CD4-positive, alpha-beta T cell (primary cell): Measurements from ENCODE around the gene NUS1. TPM values are rescaled to one million over a fixed set of nuclear protein-coding genes. Genes with fewer than 3 reads are reported as not detected.

ENCODE experiments used
- ATAC-seq: fragments of 200-7000 bp; cut with Tn5 transposase; one replicate; pipeline ENCODE4 v1.10.0; 2022; ENCODE audit warnings: mild to moderate bottlenecking; ENCODE audit not compliant: poor library complexity
- CTCF ChIA-PET: fragments of 350-600 bp; sonication (Branson Sonifier 250); formaldehyde crosslinking; loops from one replicate; lab custom pipeline; 2021; ENCODE audit warnings: antibody characterized with exemption, inconsistent platforms; lab: Charles Lee
- POLR2A ChIA-PET: fragments of 350-600 bp; sonication (Branson Sonifier 250); formaldehyde crosslinking; loops from one replicate; lab custom pipeline; 2021; ENCODE audit warnings: antibody characterized with exemption, inconsistent platforms; lab: Charles Lee
- DNase-seq, 14 experiments: peaks; one replicate each; pipeline ENCODE4 v3.0.0-alpha.2; 2013 to 2020; ENCODE audit warnings: mixed read lengths in 2 of 14
- H3K27ac ChIP-seq, 2 donors: one replicate each; pipeline versions ENCODE4 v1.5.1 to v1.7.0; 2013; ENCODE audit warnings: low read length in 2 of 2, low read depth in 1 of 2, mild to moderate bottlenecking in 1 of 2
- H3K27me3 ChIP-seq, 2 experiments: 1 replicate in 1 of 2; 2 replicates in 1 of 2; pipeline versions ENCODE4 v1.6.1 to v1.7.0; 2013; ENCODE audit warnings: low read length in 2 of 2, control low read depth in 1 of 2, mild to moderate bottlenecking in 1 of 2, moderate library complexity in 1 of 2; ENCODE audit not compliant: insufficient read depth in 2 of 2, control insufficient read depth in 1 of 2
- H3K36me3 ChIP-seq: one replicate; pipeline ENCODE4 v1.6.1; 2013; ENCODE audit warnings: low read length, control low read depth; ENCODE audit not compliant: insufficient read depth
- H3K4me1 ChIP-seq: one replicate; pipeline ENCODE4 v1.6.1; 2013; ENCODE audit warnings: low read length, control low read depth; ENCODE audit not compliant: insufficient read depth
- H3K4me3 ChIP-seq: one replicate; pipeline ENCODE4 v1.5.1; 2013; ENCODE audit warnings: mild to moderate bottlenecking, low read length, moderate library complexity
- H3K9me3 ChIP-seq, 2 experiments: 1 replicate in 1 of 2; 2 replicates in 1 of 2; pipeline versions ENCODE4 v1.6.1 to v1.7.0; 2013; ENCODE audit warnings: low read length in 2 of 2, mild to moderate bottlenecking in 2 of 2, control low read depth in 1 of 2, moderate library complexity in 1 of 2; ENCODE audit not compliant: control insufficient read depth in 1 of 2, insufficient read depth in 1 of 2
- H3K27ac Mint-ChIP-seq: one replicate; pipeline ENCODE4 v1.8.0; 2020; ENCODE audit warnings: mixed read lengths
- H3K27me3 Mint-ChIP-seq: one replicate; pipeline ENCODE4 v1.8.0; 2021; ENCODE audit warnings: mixed read lengths
- H3K36me3 Mint-ChIP-seq: one replicate; pipeline ENCODE4 v1.8.0; 2021; ENCODE audit warnings: low read depth, mixed read lengths
- H3K4me1 Mint-ChIP-seq: one replicate; pipeline ENCODE4 v1.8.0; 2021; ENCODE audit warnings: low read depth, mixed read lengths
- H3K4me3 Mint-ChIP-seq: one replicate; pipeline ENCODE4 v1.8.0; 2020; ENCODE audit warnings: mild to moderate bottlenecking, mixed read lengths
- H3K9me3 Mint-ChIP-seq: one replicate; pipeline ENCODE4 v1.8.0; 2020; ENCODE audit warnings: mixed read lengths
- CTCF ChIP-seq: fragments of 200-600 bp; IDR thresholded peaks from one replicate; pipeline ENCODE4 v1.8.0; 2022; ENCODE audit warnings: antibody characterized with exemption, mild to moderate bottlenecking
- intact Hi-C, 2 experiments: fragments of 100-400 bp; cut with DNase I in 1 of 2; cut with micrococcal nuclease in 1 of 2; formaldehyde crosslinking; loops; one replicate each; pipeline versions ENCODE4 v1.15.1 to v1.9.0; 2023 to 2025; cut with DNase I, micrococcal nuclease
- total RNA-seq, 174 experiments: library from RNA in 2 of 174; stranded (reverse) in 2 of 174; gene quantifications; one replicate each; pipeline ENCODE4 v1.2.3 and lab custom pipeline; 2021 to 2026

NUS1 gene
- total RNA-seq, 2 experiments from 2014 or later, result 16.2 to 16.6 TPM

- no peak for DNase-seq
- no peaks in the 10 kb centered on the region for H3K9me3 Mint-ChIP-seq
Measured at GRCh38 chr6:117655380-117655779, 19.9 kb upstream of the NUS1 start.

GRCh38 chr6:117666881-117667280, 8.4 kb upstream of the NUS1 start:
- ATAC-seq (no peak), DNase-seq (no peak)
- H3K4me3 Mint-ChIP-seq, result no peak overlapping the region
- H3K27ac Mint-ChIP-seq, result no peak overlapping the region
- CTCF ChIA-PET, result no interaction called here
- no peaks in the 10 kb centered on the region for H3K9me3 Mint-ChIP-seq
- POLR2A ChIA-PET, result no interaction called here
- Histone ChIP-seq H3K36me3 (no peaks in the 10 kb centered on the region), H3K4me1 (no peaks in the 10 kb centered on the region), H3K27ac (no peak overlapping the region), H3K9me3 (no peaks in the 10 kb centered on the region), H3K4me3 (no peak overlapping the region), H3K27me3 (no peaks in the 10 kb centered on the region)
- no peak for TF ChIP-seq CTCF
- H3K27me3 Mint-ChIP-seq, result no peaks in the 10 kb centered on the region
- H3K4me1 Mint-ChIP-seq, result no peaks in the 10 kb centered on the region
- H3K36me3 Mint-ChIP-seq, result no peaks in the 10 kb centered on the region
- intact Hi-C loops, result no loop called here

More at GRCh38 chr6:117655380-117655779, 19.9 kb upstream of the NUS1 start:
- Histone ChIP-seq H3K27me3 (no peaks in the 10 kb centered on the region), H3K4me1 (no peaks in the 10 kb centered on the region), H3K27ac (no peak overlapping the region), H3K36me3 (no peaks in the 10 kb centered on the region), H3K4me3 (no peak overlapping the region), H3K9me3 (no peaks in the 10 kb centered on the region)
- Mint-ChIP-seq H3K27ac (no peak overlapping the region), H3K36me3 (no peaks in the 10 kb centered on the region), H3K4me3 (no peak overlapping the region), H3K27me3 (no peaks in the 10 kb centered on the region), H3K4me1 (peaks cover 10% of the 10 kb centered on the region)
- TF ChIP-seq CTCF, result no peak
- ATAC-seq, result peak; percentile 60
- intact Hi-C loops, result no loop called here
- POLR2A ChIA-PET, result no interaction called here
- CTCF ChIA-PET, result no interaction called here

- no peaks in the 10 kb centered on the region for H3K9me3 Mint-ChIP-seq
- Histone ChIP-seq H3K27me3 (no peaks in the 10 kb centered on the region), H3K9me3 (no peaks in the 10 kb centered on the region), H3K4me3 (no peak overlapping the region), H3K4me1 (no peaks in the 10 kb centered on the region), H3K36me3 (no peaks in the 10 kb centered on the region), H3K27ac (no peak overlapping the region)
- no peak for ATAC-seq
- H3K27ac Mint-ChIP-seq, result no peak overlapping the region
- no peak for TF ChIP-seq CTCF
- POLR2A ChIA-PET, result interaction anchor here (1.2 kb wide), 1 partner anchor 66 kb away, joined by 3 read pairs; the partner anchor contains the start of gene GOPC
- DNase-seq, result no peak
- H3K4me3 Mint-ChIP-seq, result no peak overlapping the region
- intact Hi-C loops, result no loop called here
- H3K36me3 Mint-ChIP-seq, result no peaks in the 10 kb centered on the region
- CTCF ChIA-PET, result no interaction called here
- no peaks in the 10 kb centered on the region for H3K27me3 Mint-ChIP-seq
- peaks cover 4% of the 10 kb centered on the region for H3K4me1 Mint-ChIP-seq
Measured at GRCh38 chr6:117668736-117669135, 6.5 kb upstream of the NUS1 start.
